ENCODE measurements around the gene ACTMAP. TPM values are rescaled to one million over a fixed set of nuclear protein-coding genes. Genes with fewer than 3 reads are reported as not detected.

The ACTMAP gene
- total and polyA plus RNA-seq, 9 of the 15 experiments (the other 6 are each of a cell fraction or from before 2014, with no cell fraction given) = 1.7 to 16.6 (median 4.9) TPM

GRCh38 chr19:40797963-40798682, 47.8 kb upstream of the ACTMAP start (continued):
- TF ChIP-seq ZNF79 (CRISPR knock-in tag; IDR thresholded peaks at IDR 0.05; ENCODE audit: low read depth) (peak; percentile 33; the same call in 1 of the 2 replicates), MAX (CRISPR knock-in tag; IDR thresholded peaks at IDR 0.05) (peak; percentile 73), EP400 (IDR thresholded peaks at IDR 0.05) (peak; percentile 71), ARID1B (IDR thresholded peaks at IDR 0.05) (peak; percentile 53; the same call in 1 of the 2 replicates), KLF6 (CRISPR knock-in tag; IDR thresholded peaks at IDR 0.05; ENCODE audit: borderline replicate concordance) (0 out of 2 replicates have a peak, but pooled peaks have one; percentile 18), E2F6 (IDR thresholded peaks at IDR 0.05; ENCODE audit: borderline replicate concordance in 1 of 2, extremely low read depth in 1 of 2, insufficient read depth in 1 of 2, insufficient read length in 1 of 2, low read depth in 1 of 2, low read length in 1 of 2, poor library complexity in 1 of 2, severe bottlenecking in 1 of 2) (peak; percentile 64 to 72), KAT7 (CRISPR knock-in tag; IDR thresholded peaks at IDR 0.05; ENCODE audit: borderline replicate concordance) (no peak; the same call in 1 of the 2 replicates), E4F1 (CRISPR knock-in tag; IDR thresholded peaks at IDR 0.05; ENCODE audit: borderline replicate concordance) (no peak), RBFOX2 (IDR thresholded peaks at IDR 0.05; ENCODE audit: low read depth, low read length) (peak; percentile 76), TOE1 (IDR thresholded peaks at IDR 0.05; ENCODE audit: borderline replicate concordance) (no peak), TOE1 (CRISPR knock-in tag; IDR thresholded peaks at IDR 0.05; ENCODE audit: borderline replicate concordance, low read depth) (no peak), PHB (CRISPR knock-in tag; IDR thresholded peaks at IDR 0.05) (no peak), ASH1L (IDR thresholded peaks at IDR 0.05; ENCODE audit: borderline replicate concordance, low read depth, partially characterized antibody) (no peak), TAF1 (IDR thresholded peaks at IDR 0.05; ENCODE audit: control insufficient read depth, extremely low read depth, insufficient read depth, low read length, severe bottlenecking) (peak; percentile 18), PHB2 (IDR thresholded peaks at IDR 0.05; ENCODE audit: low read depth) (peak; percentile 26; the same call in 1 of the 2 replicates), FOXK2 (conservative IDR thresholded peaks at IDR 0.05 in 1 of 2, IDR thresholded peaks at IDR 0.05 in 1 of 2; ENCODE audit: low read depth in 2 of 2) (no peak; a peak in 1 of 4 replicates), PURB (CRISPR knock-in tag; IDR thresholded peaks at IDR 0.05; ENCODE audit: low read depth) (no peak), BDP1 (IDR thresholded peaks at IDR 0.05; ENCODE audit: insufficient read depth, insufficient read length) (no peak), RCOR1 (IDR thresholded peaks at IDR 0.05; ENCODE audit: borderline replicate concordance in 1 of 2, low read depth in 2 of 2, low read length in 2 of 2) (no peak), GATA2 (CRISPR knock-in tag; IDR thresholded peaks at IDR 0.05) (0 out of 2 replicates have a peak, but pooled peaks have one; percentile 30), XRCC4 (IDR thresholded peaks at IDR 0.05; ENCODE audit: extremely low read depth, insufficient read depth, insufficient read length) (no peak), ZNF644 (tag; IDR thresholded peaks at IDR 0.05; ENCODE audit: low read depth) (no peak)

Data from K562 (cell line).